AG10803 (cell line): ENCODE results near the gene MGAT5B.

Experiments used
- DNase-seq: peaks from one replicate; pipeline ENCODE4 v3.0.0; 2010; ENCODE audit warnings: low read depth
- H3K4me3 ChIP-seq: 2 replicates; pipeline ENCODE4 v1.5.1; 2011; ENCODE audit warnings: mild to moderate bottlenecking, low read length, control low read depth
- TF ChIP-seq, protein P1 (sequence below): conservative IDR thresholded peaks from 2 replicates; pipeline ENCODE4 v1.5.1; 2011; ENCODE audit warnings: mild to moderate bottlenecking, low read length, control low read depth, inconsistent platforms

Gene MGAT5B

DNA sequence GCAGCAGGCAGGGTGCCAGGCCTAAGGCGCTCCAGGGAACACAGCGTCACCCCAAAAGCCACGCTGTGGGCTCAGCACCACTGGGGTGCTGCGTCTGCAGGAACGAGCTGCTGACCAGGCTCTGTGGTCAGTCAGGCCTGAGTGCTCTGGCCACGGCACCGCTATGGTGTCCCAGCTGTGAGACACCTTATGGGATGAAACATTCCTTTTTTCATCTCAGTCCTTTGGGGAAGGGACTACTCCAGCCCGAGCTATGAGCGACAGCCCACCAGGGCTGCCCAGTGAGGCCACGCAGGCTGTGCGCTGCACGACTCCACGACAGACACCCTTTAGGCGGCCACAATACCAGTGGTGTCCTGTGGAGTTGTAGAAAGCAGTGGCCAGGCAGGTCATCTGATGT, 11.1 kb downstream of the MGAT5B start:
- TF ChIP-seq, protein P1, sequence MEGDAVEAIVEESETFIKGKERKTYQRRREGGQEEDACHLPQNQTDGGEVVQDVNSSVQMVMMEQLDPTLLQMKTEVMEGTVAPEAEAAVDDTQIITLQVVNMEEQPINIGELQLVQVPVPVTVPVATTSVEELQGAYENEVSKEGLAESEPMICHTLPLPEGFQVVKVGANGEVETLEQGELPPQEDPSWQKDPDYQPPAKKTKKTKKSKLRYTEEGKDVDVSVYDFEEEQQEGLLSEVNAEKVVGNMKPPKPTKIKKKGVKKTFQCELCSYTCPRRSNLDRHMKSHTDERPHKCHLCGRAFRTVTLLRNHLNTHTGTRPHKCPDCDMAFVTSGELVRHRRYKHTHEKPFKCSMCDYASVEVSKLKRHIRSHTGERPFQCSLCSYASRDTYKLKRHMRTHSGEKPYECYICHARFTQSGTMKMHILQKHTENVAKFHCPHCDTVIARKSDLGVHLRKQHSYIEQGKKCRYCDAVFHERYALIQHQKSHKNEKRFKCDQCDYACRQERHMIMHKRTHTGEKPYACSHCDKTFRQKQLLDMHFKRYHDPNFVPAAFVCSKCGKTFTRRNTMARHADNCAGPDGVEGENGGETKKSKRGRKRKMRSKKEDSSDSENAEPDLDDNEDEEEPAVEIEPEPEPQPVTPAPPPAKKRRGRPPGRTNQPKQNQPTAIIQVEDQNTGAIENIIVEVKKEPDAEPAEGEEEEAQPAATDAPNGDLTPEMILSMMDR = no peak
- no peak overlapping the region for H3K4me3 ChIP-seq
- no peak for DNase-seq

DNA sequence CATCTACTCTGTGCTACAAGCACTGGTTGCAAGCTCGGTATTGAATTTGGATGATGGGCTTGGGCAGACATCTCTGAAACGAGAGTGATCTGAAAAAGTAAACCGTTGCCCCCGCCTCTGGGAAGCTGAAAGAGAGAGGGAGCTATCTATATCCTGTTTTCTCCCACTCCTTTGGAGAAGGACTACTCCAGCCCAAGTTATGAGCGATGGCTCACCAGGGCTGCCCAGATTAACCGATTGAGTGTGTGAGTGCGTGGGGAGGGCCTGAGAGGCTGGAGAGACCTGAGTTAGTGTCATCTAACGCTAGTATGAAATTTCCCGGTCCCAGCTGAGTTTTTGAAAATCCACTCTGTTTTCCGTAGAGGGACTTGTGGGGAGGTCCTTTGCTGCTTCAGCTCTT, 11.5 kb downstream of the MGAT5B start:
- H3K4me3 ChIP-seq = no peak overlapping the region
- DNase-seq = no peak
- TF ChIP-seq, protein P1 = no peak

DNA sequence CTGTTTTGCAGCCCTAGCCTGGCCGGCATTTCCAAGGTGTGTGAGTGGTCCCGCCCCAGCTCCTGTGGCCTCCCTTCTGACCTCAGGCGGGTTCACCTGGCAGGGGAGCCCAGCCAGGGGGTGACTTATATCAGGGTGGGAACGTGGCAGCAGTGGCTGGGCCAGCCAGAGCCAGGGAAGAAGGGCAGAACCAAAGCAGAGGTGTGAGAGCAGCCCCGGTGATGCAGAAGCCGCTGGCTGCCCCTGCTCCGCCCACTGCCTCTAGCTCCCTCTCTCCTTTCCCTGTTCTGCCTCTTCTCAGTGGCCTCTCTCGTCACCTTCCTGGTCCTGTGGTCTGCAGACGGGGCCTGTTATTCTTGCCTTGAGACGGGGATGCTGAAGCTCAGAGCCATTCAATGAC, 12.1 kb downstream of the MGAT5B start:
- no peak overlapping the region for H3K4me3 ChIP-seq
- TF ChIP-seq, protein P1 = no peak
- DNase-seq = no peak

DNA sequence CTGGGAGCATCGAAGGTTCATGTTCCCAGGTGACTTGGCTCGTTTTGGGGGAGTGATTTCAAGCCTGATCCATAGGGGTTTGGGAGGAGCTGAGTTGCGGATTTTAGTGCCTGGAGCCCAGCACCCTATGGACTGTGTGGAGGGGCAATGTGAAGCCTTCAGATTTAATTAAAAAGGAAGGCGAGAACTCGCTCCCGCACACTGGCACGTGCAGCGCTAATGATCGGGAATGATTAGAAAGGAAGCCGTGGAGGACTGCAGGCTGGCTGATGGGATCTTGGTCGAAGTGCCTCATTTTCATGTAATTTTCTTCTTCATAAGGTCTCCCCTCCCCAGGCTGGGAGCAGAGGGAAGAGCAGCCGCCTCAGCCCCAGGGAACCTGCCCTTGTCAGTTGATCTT, 12.8 kb downstream of the MGAT5B start:
- TF ChIP-seq, protein P1 = no peak
- no peak overlapping the region for H3K4me3 ChIP-seq
- no peak for DNase-seq

DNA sequence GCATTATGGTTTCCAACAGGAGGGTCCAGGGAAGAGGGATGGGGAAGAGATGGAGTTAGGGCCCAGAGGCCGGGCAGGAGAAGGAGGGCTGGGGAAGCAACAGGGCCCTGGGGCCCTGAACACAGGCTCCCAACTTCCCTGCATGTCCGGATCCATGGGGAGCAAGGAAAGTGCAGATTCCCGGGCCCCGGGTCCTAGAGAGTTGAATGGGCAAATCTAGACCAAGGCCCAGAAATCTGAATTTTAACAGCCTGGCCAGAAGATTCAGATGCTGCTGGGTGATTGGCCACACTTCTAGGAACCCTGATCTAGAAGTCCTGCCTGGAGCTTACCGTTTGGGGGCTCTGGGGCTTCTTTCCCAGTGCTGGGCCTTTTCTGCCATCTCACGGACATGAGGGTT, 13.2 kb downstream of the MGAT5B start:
- no peak overlapping the region for H3K4me3 ChIP-seq
- DNase-seq = no peak
- TF ChIP-seq, protein P1 = no peak

DNA sequence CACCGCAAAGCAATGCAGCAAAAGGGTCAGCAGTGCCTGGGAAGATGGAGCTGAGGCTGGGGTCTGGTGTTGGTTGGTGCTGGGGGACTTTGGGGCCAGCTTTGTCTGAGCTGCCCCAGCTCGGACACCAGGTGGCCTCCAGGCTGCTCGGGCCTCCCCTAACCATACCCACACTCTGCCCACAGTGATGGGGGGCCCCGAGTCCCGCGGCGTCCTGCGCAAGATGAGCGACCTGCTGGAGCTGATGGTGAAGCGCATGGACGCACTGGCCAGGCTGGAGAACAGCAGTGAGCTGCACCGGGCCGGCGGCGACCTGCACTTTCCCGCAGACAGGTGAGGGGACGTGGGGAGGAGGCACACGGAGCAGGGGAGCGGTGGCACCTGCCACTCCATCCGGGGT, 13.8 kb downstream of the MGAT5B start:
- no peak overlapping the region for H3K4me3 ChIP-seq
- TF ChIP-seq, protein P1 = no peak
- no peak for DNase-seq

DNA sequence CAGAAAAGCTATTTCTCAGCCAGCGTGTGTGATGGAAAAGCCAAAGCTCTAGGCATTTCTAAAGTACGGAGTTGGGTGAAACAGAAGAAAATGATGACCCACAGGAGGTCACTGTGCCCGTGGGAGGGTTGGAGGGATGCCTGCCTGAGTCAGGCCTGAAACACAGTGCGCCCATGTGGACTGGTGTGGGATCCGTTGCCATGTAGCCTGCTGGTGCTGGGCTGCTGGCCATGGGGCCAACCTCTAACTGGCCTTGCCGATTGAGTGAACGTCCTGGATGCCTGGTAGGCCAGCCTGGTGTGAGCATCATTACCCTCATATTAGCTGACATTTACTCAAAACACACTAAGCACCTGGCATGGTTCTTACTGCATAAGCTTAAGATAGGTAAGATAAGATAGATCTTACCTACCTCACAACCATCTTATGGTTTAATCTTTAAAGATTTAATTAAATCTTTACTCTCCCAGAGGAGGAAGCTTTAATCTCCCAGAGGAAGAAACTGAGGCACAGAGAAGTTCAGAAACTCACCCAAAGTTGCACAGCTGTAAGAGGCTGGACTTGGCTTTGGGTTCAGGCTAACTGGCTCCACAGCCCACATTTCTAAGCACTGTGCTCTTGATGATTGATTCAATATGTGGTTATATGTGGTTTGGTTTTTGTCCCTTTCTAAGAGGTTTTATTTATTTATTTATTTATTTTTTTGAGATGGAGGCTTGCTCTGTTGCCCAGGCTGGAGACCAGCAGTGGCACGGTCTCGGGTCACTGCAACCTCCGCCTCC, 15.7 kb downstream of the MGAT5B start:
- H3K4me3 ChIP-seq = no peak overlapping the region
- TF ChIP-seq, protein P1 = no peak
- peak; percentile 53 for DNase-seq
